ENCODE measurements around the gene ABCG5. TPM values are rescaled to one million over a fixed set of nuclear protein-coding genes. Genes with fewer than 3 reads are reported as not detected.

Gene ABCG5
- total RNA-seq, 4 donors from 2014 or later: not detected

DNA sequence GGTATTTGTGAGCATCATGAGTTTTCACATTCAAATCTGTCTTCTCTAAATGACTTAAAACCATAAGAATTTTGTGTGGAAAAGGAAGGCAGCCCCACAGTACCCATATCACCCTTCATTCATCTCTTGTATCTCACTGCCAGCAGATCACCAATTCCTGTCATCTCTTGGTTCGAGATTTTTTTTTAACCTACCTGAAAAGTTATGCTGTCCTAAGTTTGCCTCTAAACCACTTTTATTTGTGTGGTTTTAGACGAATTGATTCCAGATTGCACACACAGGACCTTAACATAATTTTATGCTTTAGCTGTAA, 32.0 kb downstream of the ABCG5 start:
- H3K9me3 ChIP-seq: no peaks in the 10 kb centered on the region
- no peak overlapping the region for H3K4me3 ChIP-seq
- H3K27me3 ChIP-seq: no peaks in the 10 kb centered on the region
- TF ChIP-seq POLR2A (IDR thresholded peaks at IDR 0.05): no peak
- no peak for TF ChIP-seq POLR2AphosphoS5 (IDR thresholded peaks at IDR 0.05)
- TF ChIP-seq, protein P1, sequence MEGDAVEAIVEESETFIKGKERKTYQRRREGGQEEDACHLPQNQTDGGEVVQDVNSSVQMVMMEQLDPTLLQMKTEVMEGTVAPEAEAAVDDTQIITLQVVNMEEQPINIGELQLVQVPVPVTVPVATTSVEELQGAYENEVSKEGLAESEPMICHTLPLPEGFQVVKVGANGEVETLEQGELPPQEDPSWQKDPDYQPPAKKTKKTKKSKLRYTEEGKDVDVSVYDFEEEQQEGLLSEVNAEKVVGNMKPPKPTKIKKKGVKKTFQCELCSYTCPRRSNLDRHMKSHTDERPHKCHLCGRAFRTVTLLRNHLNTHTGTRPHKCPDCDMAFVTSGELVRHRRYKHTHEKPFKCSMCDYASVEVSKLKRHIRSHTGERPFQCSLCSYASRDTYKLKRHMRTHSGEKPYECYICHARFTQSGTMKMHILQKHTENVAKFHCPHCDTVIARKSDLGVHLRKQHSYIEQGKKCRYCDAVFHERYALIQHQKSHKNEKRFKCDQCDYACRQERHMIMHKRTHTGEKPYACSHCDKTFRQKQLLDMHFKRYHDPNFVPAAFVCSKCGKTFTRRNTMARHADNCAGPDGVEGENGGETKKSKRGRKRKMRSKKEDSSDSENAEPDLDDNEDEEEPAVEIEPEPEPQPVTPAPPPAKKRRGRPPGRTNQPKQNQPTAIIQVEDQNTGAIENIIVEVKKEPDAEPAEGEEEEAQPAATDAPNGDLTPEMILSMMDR (IDR thresholded peaks at IDR 0.05): no peak
- TF ChIP-seq EP300 (IDR thresholded peaks at IDR 0.05): no peak
- DNase-seq (ENCODE audit: low spot score in 2 of 2): no peak
- H3K4me1 ChIP-seq: no peaks in the 10 kb centered on the region
- H3K27ac ChIP-seq: no peak overlapping the region
- 87% methylated on average over 2 of the region's 2 CpGs for WGBS
- peaks cover 49% of the 10 kb centered on the region for H3K36me3 ChIP-seq

- H3K4me3 ChIP-seq: no peak overlapping the region
- no peak overlapping the region for H3K27ac ChIP-seq
- no peaks in the 10 kb centered on the region for H3K4me1 ChIP-seq
- TF ChIP-seq POLR2A (IDR thresholded peaks at IDR 0.05): no peak
- no peaks in the 10 kb centered on the region for H3K27me3 ChIP-seq
- DNase-seq (ENCODE audit: low spot score in 2 of 2): no peak
- WGBS: 88% methylated on average over 1 of the region's 1 CpG
- H3K36me3 ChIP-seq: peaks cover 23% of the 10 kb centered on the region
- no peaks in the 10 kb centered on the region for H3K9me3 ChIP-seq
Observed at GRCh38 chr2:43803113-43803512, 35.5 kb downstream of the ABCG5 start.

GRCh38 chr2:43802135-43802534, 36.5 kb downstream of the ABCG5 start:
- no peaks in the 10 kb centered on the region for H3K27me3 ChIP-seq
- H3K9me3 ChIP-seq: no peaks in the 10 kb centered on the region
- no peak for DNase-seq (ENCODE audit: low spot score in 2 of 2)
- no peaks in the 10 kb centered on the region for H3K4me1 ChIP-seq
- no peak overlapping the region for H3K4me3 ChIP-seq
- H3K27ac ChIP-seq: no peak overlapping the region
- peaks cover 27% of the 10 kb centered on the region for H3K36me3 ChIP-seq
- WGBS: 97% methylated on average over 2 of the region's 2 CpGs
- TF ChIP-seq EP300 (IDR thresholded peaks at IDR 0.05) (no peak), POLR2A (IDR thresholded peaks at IDR 0.05) (no peak)

DNA sequence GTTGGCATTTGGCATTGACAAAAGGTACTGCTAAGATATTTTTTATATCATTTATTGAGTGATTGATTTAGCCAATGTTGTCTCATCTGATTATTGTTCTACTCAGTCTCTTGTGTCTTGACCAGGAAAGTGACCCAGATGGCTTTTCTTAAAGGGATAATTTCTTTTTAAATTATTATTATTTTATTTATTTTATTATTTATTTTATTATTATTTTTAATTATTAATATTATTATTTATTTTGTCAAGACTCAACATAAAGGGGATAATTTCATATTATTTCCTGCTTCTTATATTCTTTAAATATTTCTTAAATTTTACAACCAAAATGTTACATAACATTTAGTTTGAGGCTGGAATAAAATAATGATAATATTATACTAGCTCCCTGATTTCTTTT, 37.7 kb downstream of the ABCG5 start:
- no peaks in the 10 kb centered on the region for H3K9me3 ChIP-seq
- TF ChIP-seq POLR2AphosphoS5 (IDR thresholded peaks at IDR 0.05): no peak
- no peak for TF ChIP-seq POLR2A (IDR thresholded peaks at IDR 0.05)
- no peak for TF ChIP-seq EP300 (IDR thresholded peaks at IDR 0.05)
- TF ChIP-seq, protein P1 (IDR thresholded peaks at IDR 0.05): no peak
- DNase-seq (ENCODE audit: low spot score in 2 of 2): no peak

DNA sequence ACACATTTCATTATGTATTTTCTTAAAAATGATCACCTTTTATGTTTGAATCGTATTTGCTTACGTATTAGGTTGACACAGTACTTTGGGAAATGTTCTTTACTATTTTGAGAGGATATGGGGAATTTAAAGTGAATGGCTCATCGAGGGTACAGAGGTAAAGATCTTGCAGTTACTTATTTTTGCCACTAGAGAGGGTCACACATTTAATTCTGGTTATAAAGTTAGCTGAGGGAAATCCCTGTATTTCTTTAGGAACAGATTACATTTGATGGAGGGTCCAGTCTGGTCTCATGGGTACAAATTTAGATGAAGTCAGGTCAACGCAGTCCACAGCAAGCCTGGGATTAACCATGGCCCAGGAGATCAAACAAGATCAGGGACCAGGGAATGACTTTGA, 40.3 kb downstream of the ABCG5 start:
- WGBS: 82% methylated on average over 4 of the region's 4 CpGs
- no peaks in the 10 kb centered on the region for H3K4me1 ChIP-seq
- TF ChIP-seq POLR2AphosphoS5 (IDR thresholded peaks at IDR 0.05) (no peak), EP300 (IDR thresholded peaks at IDR 0.05) (no peak), POLR2A (IDR thresholded peaks at IDR 0.05) (no peak)
- TF ChIP-seq, protein P1 (IDR thresholded peaks at IDR 0.05): no peak

More for the DNA sequence above, 37.7 kb downstream of the ABCG5 start:
- no peak overlapping the region for H3K4me3 ChIP-seq
- no peaks in the 10 kb centered on the region for H3K27me3 ChIP-seq
- peaks cover 24% of the 10 kb centered on the region for H3K36me3 ChIP-seq
- H3K4me1 ChIP-seq: no peaks in the 10 kb centered on the region
- H3K27ac ChIP-seq: no peak overlapping the region

GRCh38 chr2:43796206-43796605, 42.4 kb downstream of the ABCG5 start:
- Histone ChIP-seq H3K4me3 (no peak overlapping the region), H3K4me1 (no peaks in the 10 kb centered on the region), H3K36me3 (peaks cover 31% of the 10 kb centered on the region), H3K27ac (no peak overlapping the region), H3K9me3 (no peaks in the 10 kb centered on the region), H3K27me3 (no peaks in the 10 kb centered on the region)
- DNase-seq (ENCODE audit: low spot score in 2 of 2): no peak
- 74% methylated on average over 1 of the region's 1 CpG for WGBS
- TF ChIP-seq, protein P1 (IDR thresholded peaks at IDR 0.05): no peak
- TF ChIP-seq POLR2A (IDR thresholded peaks at IDR 0.05) (no peak), EP300 (IDR thresholded peaks at IDR 0.05) (no peak), POLR2AphosphoS5 (IDR thresholded peaks at IDR 0.05) (no peak)

More for the DNA sequence above, 40.3 kb downstream of the ABCG5 start:
- H3K9me3 ChIP-seq: no peaks in the 10 kb centered on the region
- no peaks in the 10 kb centered on the region for H3K27me3 ChIP-seq
- no peak overlapping the region for H3K4me3 ChIP-seq
- no peak overlapping the region for H3K27ac ChIP-seq
- peaks cover 31% of the 10 kb centered on the region for H3K36me3 ChIP-seq
- DNase-seq (ENCODE audit: low spot score in 2 of 2): no peak

Measured in suprapubic skin (tissue), 4 donors.